Spinal cord (tissue), 10 donors: ENCODE measurements around the gene PHF13. TPM values are rescaled to one million over a fixed set of nuclear protein-coding genes. Genes with fewer than 3 reads are reported as not detected.
A peak's percentile ranks its signal among the peaks of the same experiment; 100 is the strongest.

Source experiments
- DNase-seq, 6 donors: peaks; one replicate each; pipeline versions ENCODE4 v3.0.0 to v3.0.0-alpha.2; 2013 to 2015; ENCODE audit warnings: low spot score in 6 of 6, low read depth in 4 of 6
- H3K27ac ChIP-seq: one replicate; pipeline ENCODE4 v1.5.1; 2013; ENCODE audit warnings: low read depth, low read length, control low read depth
- H3K27me3 ChIP-seq: one replicate; pipeline ENCODE4 v1.6.1; 2013; ENCODE audit warnings: low read length; ENCODE audit not compliant: control insufficient read depth, insufficient read depth
- H3K36me3 ChIP-seq: one replicate; pipeline ENCODE4 v1.6.1; 2013; ENCODE audit warnings: low read length; ENCODE audit not compliant: control insufficient read depth, insufficient read depth
- H3K4me1 ChIP-seq: one replicate; pipeline ENCODE4 v1.6.1; 2013; ENCODE audit warnings: low read length; ENCODE audit not compliant: control insufficient read depth, insufficient read depth
- H3K4me3 ChIP-seq: one replicate; pipeline ENCODE4 v1.5.1; 2013; ENCODE audit warnings: low read depth, low read length, control low read depth
- H3K9me3 ChIP-seq: one replicate; pipeline ENCODE4 v1.6.1; 2013; ENCODE audit warnings: low read length; ENCODE audit not compliant: control insufficient read depth, insufficient read depth
- WGBS: methylation state at CpG from one replicate; pipeline ENCODE4 v1.1.5; 2013; ENCODE audit warnings: missing lambda C conversion rate; ENCODE audit not compliant: insufficient coverage; 5-methylcytosine and 5-hydroxymethylcytosine counted together
- polyA plus RNA-seq, 2 donors: library from polyadenylated mRNA; unstranded; fragments of 120-200 nt; gene quantifications; one replicate each; pipeline ENCODE4 v1.2.1, GENCODE V29; 2013; ENCODE audit not compliant: insufficient read length in 2 of 2
- total RNA-seq, 2 donors: library from RNA; depleted of rRNA in 1 of 2; stranded (reverse); fragments of 120-200 nt in 1 of 2; fragments of >200 nt in 1 of 2; gene quantifications; one replicate each; pipeline versions ENCODE4 v1.2.3 to v1.2.4, GENCODE V29; 2013 to 2014
- donor health status: healthy.

The PHF13 gene
- total and polyA plus RNA-seq, 4 donors = 13.3 to 22.7 (median 17.7) TPM

- Histone ChIP-seq H3K27ac (no peak overlapping the region), H3K27me3 (no peaks in the 10 kb centered on the region), H3K36me3 (peaks cover 81% of the 10 kb centered on the region), H3K4me1 (peaks cover 36% of the 10 kb centered on the region), H3K9me3 (no peaks in the 10 kb centered on the region), H3K4me3 (no peak overlapping the region)
- no peak for DNase-seq
- WGBS = 94% methylated on average over 6 of the region's 7 CpGs
Measured at GRCh38 chr1:6585841-6586240, 27.7 kb upstream of the PHF13 start.

- no peak overlapping the region for H3K27ac ChIP-seq
Measured at GRCh38 chr1:6586404-6586816, 27.1 kb upstream of the PHF13 start.

GRCh38 chr1:6587261-6588005 lies 26.1 kb upstream of the PHF13 start:
- no peaks in the 10 kb centered on the region for H3K9me3 ChIP-seq
- H3K36me3 ChIP-seq = peaks cover 82% of the 10 kb centered on the region
- no peaks in the 10 kb centered on the region for H3K27me3 ChIP-seq
- H3K27ac ChIP-seq = no peak overlapping the region
- DNase-seq = peak in 4 of 6 donors; percentile 51 to 83 (median 60)
- H3K4me1 ChIP-seq = peaks cover 27% of the 10 kb centered on the region
- no peak overlapping the region for H3K4me3 ChIP-seq
- WGBS = 41% methylated on average over 13 of the region's 13 CpGs

More at GRCh38 chr1:6586404-6586816, 27.1 kb upstream of the PHF13 start:
- Histone ChIP-seq H3K4me1 (peaks cover 32% of the 10 kb centered on the region), H3K4me3 (no peak overlapping the region), H3K27me3 (no peaks in the 10 kb centered on the region), H3K36me3 (peaks cover 82% of the 10 kb centered on the region), H3K9me3 (no peaks in the 10 kb centered on the region)
- WGBS = 87% methylated on average over 11 of the region's 11 CpGs
- no peak for DNase-seq

GRCh38 chr1:6588128-6588892 lies 25.2 kb upstream of the PHF13 start:
- WGBS = 91% methylated on average over 21 of the region's 25 CpGs
- Histone ChIP-seq H3K27ac (no peak overlapping the region), H3K36me3 (peaks cover 85% of the 10 kb centered on the region), H3K4me3 (no peak overlapping the region), H3K27me3 (no peaks in the 10 kb centered on the region), H3K9me3 (no peaks in the 10 kb centered on the region), H3K4me1 (peaks cover 27% of the 10 kb centered on the region)
- DNase-seq = no peak

GRCh38 chr1:6588893-6589520 lies 24.5 kb upstream of the PHF13 start:
- DNase-seq = no peak
- no peaks in the 10 kb centered on the region for H3K9me3 ChIP-seq
- peaks cover 90% of the 10 kb centered on the region for H3K36me3 ChIP-seq
- no peak overlapping the region for H3K27ac ChIP-seq
- H3K27me3 ChIP-seq = no peaks in the 10 kb centered on the region
- no peak overlapping the region for H3K4me3 ChIP-seq
- WGBS = 82% methylated on average over 24 of the region's 24 CpGs
- H3K4me1 ChIP-seq = peaks cover 27% of the 10 kb centered on the region

- H3K4me3 ChIP-seq = no peak overlapping the region
- H3K27ac ChIP-seq = no peak overlapping the region
Measured at GRCh38 chr1:6590046-6590445, 23.5 kb upstream of the PHF13 start.

GRCh38 chr1:6591222-6591621 lies 22.3 kb upstream of the PHF13 start:
- Histone ChIP-seq H3K9me3 (no peaks in the 10 kb centered on the region), H3K4me1 (peaks cover 26% of the 10 kb centered on the region), H3K4me3 (no peak overlapping the region), H3K36me3 (peaks cover 92% of the 10 kb centered on the region), H3K27me3 (no peaks in the 10 kb centered on the region), H3K27ac (no peak overlapping the region)
- WGBS = 94% methylated on average over 13 of the region's 13 CpGs
- no peak for DNase-seq

More at GRCh38 chr1:6590046-6590445, 23.5 kb upstream of the PHF13 start:
- H3K36me3 ChIP-seq = peaks cover 94% of the 10 kb centered on the region
- H3K9me3 ChIP-seq = no peaks in the 10 kb centered on the region
- no peak for DNase-seq
- H3K4me1 ChIP-seq = peaks cover 27% of the 10 kb centered on the region
- H3K27me3 ChIP-seq = no peaks in the 10 kb centered on the region
- 96% methylated on average over 4 of the region's 7 CpGs for WGBS

- DNase-seq = no peak
- no peaks in the 10 kb centered on the region for H3K27me3 ChIP-seq
- WGBS = 87% methylated on average over 6 of the region's 6 CpGs
- H3K27ac ChIP-seq = no peak overlapping the region
- peaks cover 91% of the 10 kb centered on the region for H3K36me3 ChIP-seq
- no peaks in the 10 kb centered on the region for H3K9me3 ChIP-seq
- H3K4me1 ChIP-seq = peaks cover 24% of the 10 kb centered on the region
- H3K4me3 ChIP-seq = no peak overlapping the region
Measured at GRCh38 chr1:6591644-6592043, 21.9 kb upstream of the PHF13 start.

GRCh38 chr1:6592441-6592840 lies 21.1 kb upstream of the PHF13 start:
- no peak overlapping the region for H3K27ac ChIP-seq
- H3K36me3 ChIP-seq = peaks cover 91% of the 10 kb centered on the region
- 69% methylated on average over 3 of the region's 5 CpGs for WGBS
- no peaks in the 10 kb centered on the region for H3K27me3 ChIP-seq
- peaks cover 24% of the 10 kb centered on the region for H3K4me1 ChIP-seq
- H3K4me3 ChIP-seq = no peak overlapping the region
- no peaks in the 10 kb centered on the region for H3K9me3 ChIP-seq
- DNase-seq = no peak
